ENCODE measurements around the gene CD69. TPM values are rescaled to one million over a fixed set of nuclear protein-coding genes. Genes with fewer than 3 reads are reported as not detected.

The CD69 gene
- total RNA-seq, 4 donors from 2014 or later, result 0.93 to 2.7 (median 1.7) TPM

GRCh38 chr12:9736936-9737705 lies 23.6 kb downstream of the CD69 start:
- no peaks in the 10 kb centered on the region for H3K9me3 ChIP-seq
- DNase-seq (ENCODE audit: low spot score in 2 of 2), result no peak
- H3K27ac ChIP-seq, result peak overlapping the region; percentile 17
- no peak overlapping the region for H3K4me3 ChIP-seq
- WGBS, result 41% methylated on average over 3 of the region's 3 CpGs
- TF ChIP-seq, protein P1, sequence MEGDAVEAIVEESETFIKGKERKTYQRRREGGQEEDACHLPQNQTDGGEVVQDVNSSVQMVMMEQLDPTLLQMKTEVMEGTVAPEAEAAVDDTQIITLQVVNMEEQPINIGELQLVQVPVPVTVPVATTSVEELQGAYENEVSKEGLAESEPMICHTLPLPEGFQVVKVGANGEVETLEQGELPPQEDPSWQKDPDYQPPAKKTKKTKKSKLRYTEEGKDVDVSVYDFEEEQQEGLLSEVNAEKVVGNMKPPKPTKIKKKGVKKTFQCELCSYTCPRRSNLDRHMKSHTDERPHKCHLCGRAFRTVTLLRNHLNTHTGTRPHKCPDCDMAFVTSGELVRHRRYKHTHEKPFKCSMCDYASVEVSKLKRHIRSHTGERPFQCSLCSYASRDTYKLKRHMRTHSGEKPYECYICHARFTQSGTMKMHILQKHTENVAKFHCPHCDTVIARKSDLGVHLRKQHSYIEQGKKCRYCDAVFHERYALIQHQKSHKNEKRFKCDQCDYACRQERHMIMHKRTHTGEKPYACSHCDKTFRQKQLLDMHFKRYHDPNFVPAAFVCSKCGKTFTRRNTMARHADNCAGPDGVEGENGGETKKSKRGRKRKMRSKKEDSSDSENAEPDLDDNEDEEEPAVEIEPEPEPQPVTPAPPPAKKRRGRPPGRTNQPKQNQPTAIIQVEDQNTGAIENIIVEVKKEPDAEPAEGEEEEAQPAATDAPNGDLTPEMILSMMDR (IDR thresholded peaks at IDR 0.05), result no peak
- TF ChIP-seq EP300 (IDR thresholded peaks at IDR 0.05) (no peak), POLR2A (IDR thresholded peaks at IDR 0.05) (no peak), POLR2AphosphoS5 (IDR thresholded peaks at IDR 0.05) (no peak)
- no peaks in the 10 kb centered on the region for H3K4me1 ChIP-seq
- no peaks in the 10 kb centered on the region for H3K27me3 ChIP-seq
- H3K36me3 ChIP-seq, result no peaks in the 10 kb centered on the region

- 82% methylated on average over 3 of the region's 3 CpGs for WGBS
- no peaks in the 10 kb centered on the region for H3K9me3 ChIP-seq
- no peaks in the 10 kb centered on the region for H3K27me3 ChIP-seq
- H3K4me3 ChIP-seq, result no peak overlapping the region
- TF ChIP-seq, protein P1 (IDR thresholded peaks at IDR 0.05), result no peak
- no peak for TF ChIP-seq EP300 (IDR thresholded peaks at IDR 0.05)
- TF ChIP-seq POLR2A (IDR thresholded peaks at IDR 0.05), result no peak
- no peak for TF ChIP-seq POLR2AphosphoS5 (IDR thresholded peaks at IDR 0.05)
- H3K4me1 ChIP-seq, result no peaks in the 10 kb centered on the region
- DNase-seq (ENCODE audit: low spot score in 2 of 2), result no peak
- H3K36me3 ChIP-seq, result no peaks in the 10 kb centered on the region
- no peak overlapping the region for H3K27ac ChIP-seq
These were observed 25.1 kb downstream of the CD69 start for GRCh38 chr12:9735601-9736000.

DNA sequence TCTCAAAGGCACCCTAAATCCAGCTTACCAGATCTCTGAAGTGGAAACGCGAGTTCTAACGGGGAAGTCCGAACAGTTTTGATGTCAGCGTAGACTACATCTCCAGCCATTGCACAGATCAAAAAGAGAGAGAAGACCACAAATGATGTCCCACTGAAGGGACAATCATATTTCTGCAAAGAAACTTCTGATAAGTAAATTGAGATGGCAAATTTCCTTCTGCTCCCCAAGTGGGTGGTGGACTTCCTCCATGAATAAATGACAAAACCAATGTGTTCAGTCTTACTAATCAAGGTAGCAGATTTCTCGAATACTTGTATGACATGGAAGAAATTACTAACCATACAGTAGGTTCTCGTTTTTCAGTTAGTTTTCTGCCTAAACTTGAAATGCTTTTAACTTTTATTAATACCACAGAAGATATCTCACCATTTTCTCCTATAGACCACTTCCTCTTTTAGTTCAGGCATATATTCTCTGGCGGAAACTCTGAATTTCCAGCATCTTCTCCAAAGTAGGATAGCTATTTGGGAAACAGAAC lies 27.7 kb downstream of the CD69 start, which contains the start of gene CLECL1:
CLECL1 (minus strand) TSS at position 177 of the 541 bp plus-strand sequence.
- no peaks in the 10 kb centered on the region for H3K36me3 ChIP-seq
- TF ChIP-seq POLR2A (IDR thresholded peaks at IDR 0.05), result no peak
- TF ChIP-seq EP300 (IDR thresholded peaks at IDR 0.05), result no peak
- TF ChIP-seq, protein P1 (IDR thresholded peaks at IDR 0.05), result no peak
- WGBS, result 70% methylated on average over 8 of the region's 8 CpGs
- no peak within 1 kb of the TSS for H3K27ac ChIP-seq
- DNase-seq (ENCODE audit: low spot score in 2 of 2), result no peak
- H3K4me1 ChIP-seq, result no peaks in the 10 kb centered on the region
- H3K27me3 ChIP-seq, result no peaks in the 10 kb centered on the region
- no peak within 1 kb of the TSS for H3K4me3 ChIP-seq
- H3K9me3 ChIP-seq, result no peaks in the 10 kb centered on the region

DNA sequence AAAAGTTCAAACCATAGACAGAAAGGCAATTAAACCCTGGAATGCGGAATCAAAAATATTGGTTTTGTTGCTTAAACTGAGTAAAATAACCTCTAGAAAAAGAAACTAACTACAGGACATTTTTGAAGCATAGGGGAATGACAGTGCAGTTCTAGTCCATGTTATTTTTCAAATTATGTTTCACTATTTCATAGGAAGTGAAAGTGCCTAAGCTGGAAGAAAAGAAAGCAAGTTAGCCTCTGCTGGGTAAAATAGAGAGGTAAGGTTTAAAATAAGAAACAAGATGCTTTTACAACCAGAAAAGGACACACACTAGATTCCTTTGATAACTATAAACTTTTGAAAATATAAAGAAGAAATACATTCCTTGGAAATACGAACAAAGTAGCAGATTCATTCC lies 28.9 kb downstream of the CD69 start:
- DNase-seq (ENCODE audit: low spot score in 2 of 2), result no peak
- H3K27ac ChIP-seq, result no peak overlapping the region
- no peaks in the 10 kb centered on the region for H3K9me3 ChIP-seq
- no peak overlapping the region for H3K4me3 ChIP-seq
- no peaks in the 10 kb centered on the region for H3K4me1 ChIP-seq
- WGBS, result 73% methylated on average over 2 of the region's 2 CpGs
- H3K27me3 ChIP-seq, result no peaks in the 10 kb centered on the region
- no peaks in the 10 kb centered on the region for H3K36me3 ChIP-seq
- TF ChIP-seq POLR2AphosphoS5 (IDR thresholded peaks at IDR 0.05) (no peak), POLR2A (IDR thresholded peaks at IDR 0.05) (no peak), EP300 (IDR thresholded peaks at IDR 0.05) (no peak)
- TF ChIP-seq, protein P1 (IDR thresholded peaks at IDR 0.05), result no peak

- no peaks in the 10 kb centered on the region for H3K36me3 ChIP-seq
- no peaks in the 10 kb centered on the region for H3K4me1 ChIP-seq
- WGBS, result 75% methylated on average over 6 of the region's 6 CpGs
- no peaks in the 10 kb centered on the region for H3K9me3 ChIP-seq
- H3K4me3 ChIP-seq, result no peak overlapping the region
- H3K27me3 ChIP-seq, result no peaks in the 10 kb centered on the region
- TF ChIP-seq EP300 (IDR thresholded peaks at IDR 0.05) (no peak), POLR2A (IDR thresholded peaks at IDR 0.05) (no peak), POLR2AphosphoS5 (IDR thresholded peaks at IDR 0.05) (no peak)
- TF ChIP-seq, protein P1 (IDR thresholded peaks at IDR 0.05), result no peak
- H3K27ac ChIP-seq, result no peak overlapping the region
- no peak for DNase-seq (ENCODE audit: low spot score in 2 of 2)
These were observed 29.3 kb downstream of the CD69 start for GRCh38 chr12:9731393-9731792.
